HCEC 1CT (cell line): ENCODE measurements around the gene ARID1B.

ENCODE experiments used
- DNase-seq: peaks from one replicate; pipeline ENCODE4 v3.0.0-alpha.2; 2017

ARID1B gene

GRCh38 chr6:156794546-156795354 lies 17.6 kb downstream of the ARID1B start:
- DNase-seq = no peak

DNA sequence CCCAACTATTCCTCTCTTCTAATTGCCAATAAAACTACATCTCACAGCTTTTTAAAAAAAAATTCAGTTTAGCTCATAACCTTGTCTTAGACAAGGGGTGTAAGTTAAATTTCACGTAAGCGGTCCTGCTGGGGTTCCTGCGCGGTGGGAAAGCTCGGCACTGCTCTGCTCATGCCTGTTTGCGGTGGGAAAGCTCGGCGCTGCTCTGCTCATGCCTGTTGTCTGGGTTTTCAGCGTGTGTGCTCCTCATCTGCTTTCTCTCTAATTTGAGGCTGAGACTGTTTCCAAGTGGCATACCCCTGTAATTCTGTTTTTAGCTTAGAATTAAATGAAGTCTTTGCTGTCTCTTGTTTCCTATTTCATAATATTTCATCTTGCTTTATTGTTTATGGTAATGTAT lies 18.6 kb downstream of the ARID1B start:
- DNase-seq = no peak

DNA sequence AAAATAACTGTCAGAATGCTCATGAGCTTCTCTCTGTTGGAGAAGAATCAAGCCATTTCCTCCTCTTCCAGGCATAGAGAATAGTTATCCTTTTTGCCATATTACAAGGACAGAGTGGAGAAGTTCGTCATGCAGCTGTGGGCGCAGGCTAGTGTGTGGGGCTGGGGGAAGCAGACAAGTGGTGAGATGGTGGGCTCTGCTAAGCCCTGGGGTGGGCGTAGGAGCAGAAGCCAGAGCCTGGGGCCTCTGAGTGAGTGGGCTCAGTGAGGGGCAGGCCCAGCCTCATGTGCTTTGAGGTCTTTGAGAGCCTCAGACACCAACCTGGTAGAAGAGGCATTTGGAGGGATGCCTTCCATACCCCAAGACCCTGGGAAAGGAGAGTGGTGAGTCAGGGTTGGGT lies 19.4 kb downstream of the ARID1B start:
- DNase-seq = no peak

GRCh38 chr6:156797901-156798735 lies 20.9 kb downstream of the ARID1B start:
- no peak for DNase-seq

DNA sequence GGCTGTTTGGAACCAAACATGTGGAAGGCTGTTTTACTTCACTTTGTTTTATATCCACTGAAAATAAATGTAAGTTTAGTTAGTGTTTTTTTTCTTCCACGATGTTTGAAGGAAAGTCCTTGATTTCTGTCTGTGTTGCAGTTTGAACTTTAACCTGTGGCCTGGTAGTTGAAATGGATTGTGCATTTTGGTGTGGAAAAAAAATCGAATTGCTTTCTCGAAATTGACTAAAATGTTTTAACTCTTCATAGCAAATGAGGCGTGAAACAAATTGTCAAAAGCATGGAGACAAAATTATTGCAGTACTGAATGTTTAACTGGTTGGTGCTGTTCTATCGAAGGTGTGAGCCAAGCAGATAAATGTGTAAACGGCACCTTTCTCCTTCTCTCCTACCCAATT lies 24.5 kb downstream of the ARID1B start:
- DNase-seq = no peak

- DNase-seq = no peak
Measured at GRCh38 chr6:156803353-156803752, 26.2 kb downstream of the ARID1B start.

GRCh38 chr6:156804402-156804801 lies 27.2 kb downstream of the ARID1B start:
- no peak for DNase-seq

GRCh38 chr6:156806155-156806554 lies 29.0 kb downstream of the ARID1B start:
- no peak for DNase-seq

- no peak for DNase-seq
Measured at GRCh38 chr6:156807028-156807427, 29.9 kb downstream of the ARID1B start.

GRCh38 chr6:156807795-156808194 lies 30.6 kb downstream of the ARID1B start:
- no peak for DNase-seq

GRCh38 chr6:156808287-156808686 lies 31.1 kb downstream of the ARID1B start:
- no peak for DNase-seq

DNA sequence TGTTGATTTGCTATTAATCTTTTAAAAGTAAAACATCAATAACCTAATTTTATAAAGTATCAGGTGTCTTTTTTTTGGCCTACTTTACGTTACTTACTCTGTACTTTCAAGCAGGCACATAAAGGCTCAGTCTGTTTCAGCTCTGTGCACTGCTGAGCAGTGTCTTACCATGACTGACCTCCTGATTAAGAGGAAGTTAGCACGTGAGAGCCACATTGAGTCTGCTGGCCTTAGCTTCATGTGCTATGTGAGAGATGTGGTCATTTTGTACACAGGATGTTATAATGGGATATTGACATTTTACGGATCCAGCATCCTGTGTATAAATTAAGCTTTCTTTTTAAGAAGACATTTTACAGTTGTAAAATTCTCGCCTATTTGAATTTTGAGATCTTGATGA lies 31.9 kb downstream of the ARID1B start:
- DNase-seq = peak; percentile 24

GRCh38 chr6:156809446-156810178 lies 32.4 kb downstream of the ARID1B start:
- DNase-seq = no peak

DNA sequence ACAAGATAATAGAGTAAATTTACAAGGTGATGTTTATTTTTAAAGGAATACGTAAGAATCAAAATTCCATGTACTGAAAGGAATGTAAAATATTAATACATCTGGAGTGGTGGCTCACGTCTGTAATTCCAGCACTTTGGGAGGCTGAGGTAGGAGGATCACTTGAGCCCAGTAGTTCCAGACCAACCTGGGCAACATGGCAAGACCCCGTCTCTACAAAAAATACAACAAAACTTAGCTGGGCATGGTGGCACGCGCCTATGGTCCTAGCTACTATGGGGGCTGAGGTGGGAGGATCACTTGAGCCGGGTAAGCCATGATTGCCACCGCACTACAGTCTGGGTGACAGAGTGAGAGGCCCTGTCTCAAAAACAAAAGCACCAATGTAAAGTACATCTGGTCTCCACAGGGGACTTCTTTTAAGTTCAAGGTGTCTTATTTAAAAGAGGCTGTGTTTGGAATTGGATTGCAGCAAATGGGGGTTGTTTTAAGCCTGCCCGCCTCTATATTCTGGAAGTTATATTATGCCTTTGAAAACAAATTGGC lies 36.9 kb downstream of the ARID1B start:
- DNase-seq = no peak

DNA sequence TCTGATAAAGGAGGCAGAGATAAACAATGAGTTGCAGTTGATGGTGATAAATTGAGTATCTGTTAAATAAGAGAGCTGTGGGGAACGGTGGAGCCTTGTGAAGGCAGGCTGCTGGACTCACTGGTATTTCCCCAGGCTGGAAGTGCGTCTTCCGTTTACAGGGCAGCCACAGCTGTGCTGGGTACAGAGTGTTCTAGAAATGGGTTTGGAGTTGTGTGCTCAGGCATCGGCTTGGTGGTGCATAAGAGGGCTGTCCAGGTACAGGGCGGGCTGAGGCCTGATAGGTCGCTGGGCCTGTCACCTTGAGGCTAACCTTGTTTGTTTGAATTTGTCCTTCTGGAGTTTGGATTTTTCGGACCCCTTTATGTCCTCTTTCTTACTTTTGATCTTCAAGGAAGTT lies 39.3 kb downstream of the ARID1B start:
- no peak for DNase-seq

- no peak for DNase-seq
Measured at GRCh38 chr6:156820089-156820798, 43.1 kb downstream of the ARID1B start.

DNA sequence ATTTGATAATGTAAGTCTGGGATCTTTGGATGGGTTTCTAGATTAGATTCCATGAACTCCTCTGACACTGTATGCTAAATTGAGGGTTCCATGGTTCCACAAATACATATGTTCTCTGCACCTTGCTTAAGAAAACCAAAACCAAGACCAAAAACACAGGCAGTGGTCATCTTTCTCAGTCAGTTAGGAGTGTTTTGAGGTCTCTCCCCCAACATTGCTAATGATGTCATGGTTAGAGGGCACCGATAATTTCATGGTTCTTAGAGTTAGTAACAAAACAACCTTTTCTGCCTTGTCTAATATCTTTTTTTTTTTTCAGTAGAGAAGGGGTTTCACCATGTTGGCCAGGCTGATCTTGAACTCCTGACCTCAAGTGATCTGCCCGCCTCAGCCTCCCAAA lies 44.5 kb downstream of the ARID1B start:
- no peak for DNase-seq

DNA sequence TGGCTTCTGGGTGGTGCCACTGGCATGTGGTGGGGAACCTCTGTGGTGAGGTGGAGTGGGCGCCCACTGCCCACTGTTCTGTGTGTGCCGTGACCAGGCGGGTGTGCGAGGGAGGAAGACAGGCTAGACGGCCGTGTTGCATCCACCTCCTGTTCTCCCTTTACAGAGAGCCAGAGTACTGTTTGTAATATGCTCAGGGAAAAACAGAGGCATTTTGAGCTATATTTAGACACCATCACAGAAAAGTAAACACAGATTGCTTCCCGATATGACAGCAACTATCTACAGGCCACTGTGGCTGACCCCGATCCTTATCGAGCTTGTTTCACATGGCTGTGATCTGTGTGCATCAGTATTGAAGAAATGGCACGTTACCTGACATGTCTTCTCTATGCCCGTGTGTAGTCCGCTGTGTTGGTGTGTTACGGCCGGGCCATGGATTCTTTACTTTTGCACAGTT lies 45.6 kb downstream of the ARID1B start:
- DNase-seq = no peak

DNA sequence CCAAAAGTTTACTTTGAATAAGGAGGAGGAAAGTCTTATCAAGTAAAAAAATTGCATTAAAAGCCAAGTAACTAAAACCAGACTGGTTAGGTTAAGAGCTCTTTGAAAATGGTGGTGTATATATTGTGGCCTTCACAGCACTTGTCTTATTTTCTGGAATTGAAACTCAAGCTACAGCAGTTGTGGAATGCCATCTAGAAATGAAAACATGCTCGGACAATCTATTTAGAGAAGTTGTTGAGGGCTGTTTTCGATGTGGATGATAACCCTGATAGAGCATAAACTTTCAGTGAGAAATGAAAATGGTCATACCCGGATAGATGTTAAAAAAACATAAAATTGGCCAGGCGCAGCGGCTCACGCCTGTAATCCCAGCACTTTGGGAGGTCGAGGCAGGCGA lies 47.0 kb downstream of the ARID1B start:
- DNase-seq = no peak

GRCh38 chr6:156825475-156825874 lies 48.3 kb downstream of the ARID1B start:
- DNase-seq = no peak

DNA sequence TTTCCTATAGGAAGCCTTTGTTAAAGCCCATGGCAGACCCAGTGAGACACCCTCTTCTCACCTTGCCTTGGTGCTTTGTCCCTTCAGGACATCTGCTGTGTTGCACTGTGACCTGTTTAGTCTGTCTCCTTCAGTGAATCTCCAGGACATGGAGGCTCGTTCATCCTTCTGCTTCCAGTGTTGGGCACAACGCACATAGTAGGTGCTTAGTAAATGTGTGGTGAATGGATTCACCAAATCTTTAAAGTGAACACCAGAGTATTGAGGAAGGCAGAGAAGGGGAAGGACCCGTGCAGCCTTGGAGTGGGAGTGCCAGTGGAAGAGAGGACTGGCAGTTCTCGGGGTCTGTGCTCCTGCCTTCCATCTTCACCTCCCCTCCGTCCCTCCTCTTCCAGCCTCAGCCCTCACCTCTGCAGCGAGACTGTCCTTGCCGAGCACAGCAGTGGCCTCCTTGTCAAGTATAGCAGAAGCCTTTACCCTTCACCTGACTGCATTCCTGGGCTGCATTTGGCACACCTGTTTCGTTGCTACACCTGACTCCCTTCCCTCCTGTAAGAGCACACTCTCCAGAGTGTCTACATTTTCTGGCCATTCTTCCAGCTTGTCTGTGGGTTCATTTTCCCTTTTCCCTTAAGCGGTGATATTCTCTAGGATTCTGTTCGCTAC lies 49.2 kb downstream of the ARID1B start:
- DNase-seq = no peak

- DNase-seq = no peak
Measured at GRCh38 chr6:156827382-156827781, 50.2 kb downstream of the ARID1B start.
